NCI-H2196 (cell line): ENCODE measurements around the gene MOK.
"Not testable (repeated sequence)": the region's sequence is repeated elsewhere in the genome, so short reads cannot be mapped to it uniquely, and the experiment has no call there.

Experiments
- DNase-seq: peaks from one replicate; lab custom pipeline; 2025; ENCODE audit not compliant: unreplicated experiment; lab: John Stamatoyannopoulos, UW

Gene MOK

GRCh38 chr14:102250636-102251035, 54.3 kb downstream of the MOK start:
- DNase-seq, result no peak

- DNase-seq, result no peak
Measured at GRCh38 chr14:102249981-102250380, 55.0 kb downstream of the MOK start.

- DNase-seq, result no peak
Measured at GRCh38 chr14:102249041-102249440, 55.9 kb downstream of the MOK start.

- DNase-seq, result no peak
Measured at GRCh38 chr14:102248121-102248520, 56.8 kb downstream of the MOK start.

GRCh38 chr14:102246071-102246470, 58.9 kb downstream of the MOK start:
- DNase-seq, result no peak

GRCh38 chr14:102243795-102244194, 61.2 kb downstream of the MOK start:
- not testable (repeated sequence) for DNase-seq

GRCh38 chr14:102241147-102241546, 63.8 kb downstream of the MOK start:
- no peak for DNase-seq

GRCh38 chr14:102240481-102240880, 64.5 kb downstream of the MOK start:
- DNase-seq, result not testable (repeated sequence)

GRCh38 chr14:102239231-102239630, 65.7 kb downstream of the MOK start:
- no peak for DNase-seq

GRCh38 chr14:102238766-102239165, 66.2 kb downstream of the MOK start:
- no peak for DNase-seq

- no peak for DNase-seq
Measured at GRCh38 chr14:102238131-102238530, 66.8 kb downstream of the MOK start.

GRCh38 chr14:102236026-102236425, 68.9 kb downstream of the MOK start:
- DNase-seq, result no peak

GRCh38 chr14:102235275-102235897, 69.6 kb downstream of the MOK start:
- DNase-seq, result peak; percentile 29

GRCh38 chr14:102234331-102235264, 70.4 kb downstream of the MOK start:
- DNase-seq, result no peak

- no peak for DNase-seq
Measured at GRCh38 chr14:102233081-102233480, 71.9 kb downstream of the MOK start.

GRCh38 chr14:102232348-102232625, 72.7 kb downstream of the MOK start:
- no peak for DNase-seq

GRCh38 chr14:102231476-102232347, 73.3 kb downstream of the MOK start:
- no peak for DNase-seq

GRCh38 chr14:102230481-102231210, 74.3 kb downstream of the MOK start:
- DNase-seq, result no peak

GRCh38 chr14:102229739-102230092, 75.2 kb downstream of the MOK start:
- DNase-seq, result no peak

GRCh38 chr14:102229071-102229738, 75.8 kb downstream of the MOK start:
- no peak for DNase-seq
